GM12865 (cell line): ENCODE measurements around the gene GSTK1.
A peak's percentile ranks its signal among the peaks of the same experiment; 100 is the strongest.
"Not testable (repeated sequence)": the region's sequence is repeated elsewhere in the genome, so short reads cannot be mapped to it uniquely, and the experiment has no call there.

Source experiments
- DNase-seq: peaks from one replicate; pipeline ENCODE4 v3.0.0; 2010; ENCODE audit warnings: low read depth
- H3K4me3 ChIP-seq: 2 replicates; pipeline ENCODE4 v1.5.1; 2011; ENCODE audit warnings: mild to moderate bottlenecking, low read depth, low read length, control low read depth
- CTCF ChIP-seq: IDR thresholded peaks from 2 replicates; pipeline ENCODE4 v1.5.1; 2011; ENCODE audit warnings: low read length, control low read depth, low read depth, inconsistent platforms; ENCODE audit not compliant: insufficient read depth; ENCODE audit errors: missing control alignments

GSTK1 gene

GRCh38 chr7:143263266-143264195 is at the start of gene GSTK1:
TSS of gene GSTK1 (plus strand) at chr7:143263441. CDS start at chr7:143263514, 73 bp downstream.
- DNase-seq, result peak; percentile 85
- peak within 1 kb of the TSS; percentile 100 for H3K4me3 ChIP-seq
- TF ChIP-seq CTCF, result no peak

- H3K4me3 ChIP-seq, DNase-seq: not testable (repeated sequence)
These were observed 49.8 kb upstream of the GSTK1 start for GRCh38 chr7:143213478-143213877.

- TF ChIP-seq CTCF, result peak; percentile 99
- no peak overlapping the region for H3K4me3 ChIP-seq
- DNase-seq, result peak; percentile 87
These were observed 48.2 kb upstream of the GSTK1 start for GRCh38 chr7:143214789-143215679.

GRCh38 chr7:143216151-143216550 is 47.1 kb upstream of the GSTK1 start:
- no peak for DNase-seq
- no peak for TF ChIP-seq CTCF
- H3K4me3 ChIP-seq, result no peak overlapping the region

GRCh38 chr7:143216686-143217085 is 46.6 kb upstream of the GSTK1 start:
- DNase-seq, result no peak
- TF ChIP-seq CTCF, result no peak
- no peak overlapping the region for H3K4me3 ChIP-seq

- TF ChIP-seq CTCF, result no peak
- DNase-seq, result no peak
These were observed 45.4 kb upstream of the GSTK1 start for GRCh38 chr7:143217806-143218205.

GRCh38 chr7:143221286-143221685 is 42.0 kb upstream of the GSTK1 start:
- no peak for DNase-seq
- no peak for TF ChIP-seq CTCF
- no peak overlapping the region for H3K4me3 ChIP-seq

More at GRCh38 chr7:143217806-143218205, 45.4 kb upstream of the GSTK1 start:
- H3K4me3 ChIP-seq, result no peak overlapping the region
